Diencephalon (tissue), 1 donor: ENCODE data around the gene MRTO4. TPM values are rescaled to one million over a fixed set of nuclear protein-coding genes. Genes with fewer than 3 reads are reported as not detected.

Experiments
- small RNA-seq: library from RNA; depleted of rRNA; stranded (forward); fragments of <200 nt; gene quantifications from one replicate; pipeline ENCODE3, GENCODE V24; 2014
- total RNA-seq: library from RNA; depleted of rRNA; stranded (reverse); fragments of >200 nt; gene quantifications from one replicate; pipeline ENCODE4 v1.2.3, GENCODE V29; 2014

The MRTO4 gene
- total RNA-seq = 33.2 TPM

GRCh38 chr1:19251305-19252196 is at the start of gene MRTO4, which contains the start of gene EMC1:
MRTO4 (plus strand) TSS chr1:19251805; CDS start chr1:19251836, 31 bp downstream.
EMC1 (minus strand) TSS chr1:19251524; CDS start chr1:19251509, 15 bp downstream.

GRCh38 chr1:19209990-19210771 is 41.4 kb upstream of the MRTO4 start, which contains the start of gene UBR4:
UBR4 (minus strand) TSS chr1:19210266; CDS start chr1:19210248, 18 bp downstream.

GRCh38 chr1:19288324-19289241 is 37.0 kb downstream of the MRTO4 start, which contains the start of gene AKR7A3:
AKR7A3 (minus strand) TSS chr1:19288770; CDS start chr1:19288709, 61 bp downstream.

Small RNAs within 50 kb of the gene (small RNA-seq; reads per million reads assigned to genes)
- gene RNU6-1099P = not detected

Other genes starting within 250 kb of the MRTO4 start
- gene UBR4, start 41.5 kb upstream of the MRTO4 start, total RNA-seq = 125 TPM
- gene EMC1, start 281 bp upstream of the MRTO4 start, total RNA-seq = 87.9 TPM
- 2.1 TPM for gene AKR7A3, start 37.0 kb downstream of the MRTO4 start, total RNA-seq
- gene AKR7A2, start 60.3 kb downstream of the MRTO4 start, total RNA-seq = 38.3 TPM
- 16.8 TPM for gene SLC66A1, start 60.5 kb downstream of the MRTO4 start, total RNA-seq
- gene CAPZB, start 233.7 kb downstream of the MRTO4 start, total RNA-seq = 77.3 TPM